Measurements from ENCODE around the gene CST11.

- TF ChIP-seq, protein P1, sequence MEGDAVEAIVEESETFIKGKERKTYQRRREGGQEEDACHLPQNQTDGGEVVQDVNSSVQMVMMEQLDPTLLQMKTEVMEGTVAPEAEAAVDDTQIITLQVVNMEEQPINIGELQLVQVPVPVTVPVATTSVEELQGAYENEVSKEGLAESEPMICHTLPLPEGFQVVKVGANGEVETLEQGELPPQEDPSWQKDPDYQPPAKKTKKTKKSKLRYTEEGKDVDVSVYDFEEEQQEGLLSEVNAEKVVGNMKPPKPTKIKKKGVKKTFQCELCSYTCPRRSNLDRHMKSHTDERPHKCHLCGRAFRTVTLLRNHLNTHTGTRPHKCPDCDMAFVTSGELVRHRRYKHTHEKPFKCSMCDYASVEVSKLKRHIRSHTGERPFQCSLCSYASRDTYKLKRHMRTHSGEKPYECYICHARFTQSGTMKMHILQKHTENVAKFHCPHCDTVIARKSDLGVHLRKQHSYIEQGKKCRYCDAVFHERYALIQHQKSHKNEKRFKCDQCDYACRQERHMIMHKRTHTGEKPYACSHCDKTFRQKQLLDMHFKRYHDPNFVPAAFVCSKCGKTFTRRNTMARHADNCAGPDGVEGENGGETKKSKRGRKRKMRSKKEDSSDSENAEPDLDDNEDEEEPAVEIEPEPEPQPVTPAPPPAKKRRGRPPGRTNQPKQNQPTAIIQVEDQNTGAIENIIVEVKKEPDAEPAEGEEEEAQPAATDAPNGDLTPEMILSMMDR (IDR thresholded peaks at IDR 0.05; ENCODE audit: low read depth, low read length, poor library complexity, severe bottlenecking) = no peak
- no peak for TF ChIP-seq EZH2phosphoT487 (IDR thresholded peaks at IDR 0.05; ENCODE audit: borderline replicate concordance, low read length)
These were observed 36.6 kb downstream of the CST11 start for GRCh38 chr20:23415959-23416583.

Measured in DOHH2 (cell line).